ENCODE results near the gene RASA3.
"Not testable (repeated sequence)": the region's sequence is repeated elsewhere in the genome, so short reads cannot be mapped to it uniquely, and the experiment has no call there.

The RASA3 gene

DNA sequence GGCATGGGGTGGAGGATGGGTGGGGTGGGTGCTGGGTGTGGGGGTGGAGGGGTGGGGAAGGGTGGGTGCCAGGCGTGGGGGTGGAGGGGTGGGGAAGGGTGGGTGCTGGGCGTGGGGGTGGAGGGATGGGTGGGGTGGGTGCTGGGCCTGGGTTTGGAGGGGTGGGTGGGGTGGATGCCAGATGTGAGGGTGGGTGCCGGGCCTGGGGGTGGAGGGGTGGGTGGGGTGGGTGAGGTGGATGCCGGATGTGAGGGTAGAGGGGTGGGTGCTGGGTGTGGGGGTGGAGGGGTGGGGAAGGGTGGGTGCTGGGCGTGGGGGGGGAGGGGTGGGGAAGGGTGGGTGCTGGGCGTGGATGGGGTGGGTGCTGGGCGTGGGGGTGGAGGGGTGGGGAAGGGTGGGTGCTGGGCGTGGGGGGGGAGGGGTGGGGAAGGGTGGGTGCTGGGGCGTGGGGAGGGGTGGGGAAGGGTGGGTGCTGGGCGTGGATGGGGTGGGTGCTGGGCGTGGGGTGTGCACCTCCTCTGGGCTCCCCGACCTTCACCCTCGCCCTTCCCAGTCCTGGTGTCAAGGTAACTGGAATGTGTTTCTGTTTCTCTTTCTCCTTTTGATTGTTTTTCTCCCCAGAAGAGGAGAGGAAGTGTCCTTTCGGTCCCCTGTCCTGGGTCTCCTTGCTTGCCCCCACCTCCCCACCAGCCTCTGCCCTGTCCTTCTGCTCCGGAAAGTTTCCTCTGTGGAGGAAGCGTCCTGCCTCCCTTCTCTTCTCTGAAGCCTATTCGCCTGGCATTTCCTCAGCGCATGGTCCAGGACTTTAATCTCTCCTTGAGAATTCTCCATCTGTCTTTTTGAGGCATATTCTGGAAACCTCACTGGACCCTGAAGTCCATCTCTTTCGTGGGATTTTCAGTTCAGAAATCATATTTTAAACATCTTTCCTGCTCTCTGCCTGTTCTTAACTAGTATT is 23.8 kb upstream of the RASA3 start:
- DNase-seq = no peak

DNA sequence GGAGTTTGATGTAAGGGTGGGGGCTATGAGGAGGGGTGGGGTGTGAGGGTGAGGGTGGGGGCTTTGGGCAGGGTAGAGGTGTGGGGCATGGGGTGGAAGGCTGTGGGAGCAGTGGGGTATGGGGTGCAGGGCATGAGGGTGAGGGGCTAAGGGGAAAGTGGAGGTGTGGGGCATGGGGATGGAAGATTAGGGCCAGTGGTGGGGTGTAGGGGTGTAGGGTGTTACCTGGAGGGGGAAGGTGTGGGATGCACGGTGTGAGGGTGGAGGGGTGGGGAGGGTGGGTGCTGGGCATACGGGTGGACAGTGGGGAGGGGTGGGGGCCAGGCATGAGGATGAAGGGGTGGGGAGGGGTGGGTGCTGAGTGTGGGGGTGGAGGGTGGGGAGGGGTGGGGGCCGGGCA is 22.9 kb upstream of the RASA3 start:
- no peak for DNase-seq

DNA sequence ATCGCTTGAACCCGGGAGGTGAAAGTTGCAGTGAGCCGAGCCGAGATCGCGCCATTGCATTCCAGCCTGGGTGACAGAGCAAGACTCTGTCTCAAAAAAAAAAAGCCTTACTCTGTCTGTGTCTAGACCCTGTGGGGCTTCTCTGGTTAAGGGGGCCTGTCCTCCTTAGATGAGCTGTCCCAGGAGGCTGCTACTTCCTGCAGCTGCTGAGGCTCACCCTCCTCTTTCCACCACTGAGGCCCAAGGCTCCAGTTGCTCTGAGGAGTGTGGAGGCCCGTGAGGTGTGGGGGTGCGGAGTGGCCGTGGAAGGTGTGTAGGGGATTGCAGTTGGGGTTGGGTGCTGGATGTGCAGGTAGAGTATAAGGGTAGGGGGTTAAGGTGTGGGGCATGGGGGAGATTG is 22.1 kb upstream of the RASA3 start:
- no peak for DNase-seq

DNA sequence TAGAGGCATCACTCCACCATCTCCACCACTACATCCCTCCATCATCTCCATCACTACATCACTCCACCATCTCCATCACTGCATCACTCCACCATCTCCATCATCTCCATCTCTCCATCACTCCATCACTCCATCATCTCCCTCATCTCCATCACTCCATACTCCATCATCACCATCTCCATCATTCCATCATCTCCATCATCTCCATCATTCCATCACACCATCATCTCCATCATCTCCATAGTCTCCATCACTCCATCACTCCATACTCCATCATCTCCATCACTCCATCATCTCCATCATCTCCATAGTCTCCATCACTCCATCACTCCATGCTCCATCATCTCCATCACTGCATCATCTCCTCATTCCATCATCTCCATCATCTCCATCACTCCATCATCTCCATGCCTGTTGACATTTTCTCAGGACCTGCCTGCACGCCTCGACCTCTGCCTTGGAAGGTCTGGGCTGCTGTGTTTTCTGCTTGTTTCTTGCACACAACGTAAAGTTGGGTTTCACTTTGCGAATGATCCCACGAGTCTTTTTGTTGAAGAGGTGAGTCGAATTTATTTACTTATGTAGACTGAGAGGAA is 21.2 kb upstream of the RASA3 start:
- DNase-seq = no peak

DNA sequence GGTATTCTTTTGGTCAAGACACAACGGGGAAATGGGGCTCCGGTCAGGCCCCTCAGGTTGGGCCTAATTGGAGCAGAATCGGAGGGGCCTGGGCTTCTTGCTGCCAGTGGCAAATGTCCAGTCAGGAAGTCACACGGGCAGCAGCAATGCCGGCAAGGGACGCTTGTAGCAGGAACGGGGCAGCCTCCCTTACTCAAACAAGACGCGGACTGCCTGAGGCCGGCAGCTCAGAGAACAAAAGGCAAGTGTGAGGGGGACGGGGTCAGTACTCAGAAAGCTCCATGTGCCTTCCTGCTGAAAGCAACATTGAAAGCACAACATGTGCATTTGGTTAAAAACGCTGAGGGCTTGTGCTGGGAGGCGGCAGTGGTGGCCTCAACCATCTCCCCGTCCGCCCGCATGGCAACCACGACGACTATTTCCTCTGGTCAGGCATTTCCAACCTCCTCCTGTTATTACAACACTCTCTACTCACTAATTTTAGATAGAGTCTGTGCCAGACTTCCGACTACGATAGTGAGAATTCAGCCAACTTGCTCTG is 20.5 kb upstream of the RASA3 start:
- DNase-seq = no peak

DNA sequence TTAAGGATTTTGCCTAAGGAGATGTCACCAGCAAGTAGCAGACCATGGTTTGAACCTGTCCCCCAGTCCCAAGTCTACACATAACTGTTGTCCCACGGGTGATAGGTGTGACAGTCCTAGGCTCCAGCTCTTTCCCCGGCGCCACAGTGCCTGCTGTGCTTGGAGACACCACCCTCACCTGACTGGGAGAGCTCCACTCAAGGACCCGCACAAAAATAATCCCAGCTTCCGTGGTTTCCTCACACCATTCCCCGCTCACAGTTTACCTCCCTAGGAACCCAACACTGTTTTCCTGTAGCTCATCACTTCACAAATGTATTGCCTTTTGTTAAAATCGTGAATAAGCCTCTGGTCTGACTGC is 19.8 kb upstream of the RASA3 start:
- DNase-seq = no peak

- DNase-seq = peak; percentile 25
These were observed 19.3 kb upstream of the RASA3 start for GRCh38 chr13:114151565-114152284.

DNA sequence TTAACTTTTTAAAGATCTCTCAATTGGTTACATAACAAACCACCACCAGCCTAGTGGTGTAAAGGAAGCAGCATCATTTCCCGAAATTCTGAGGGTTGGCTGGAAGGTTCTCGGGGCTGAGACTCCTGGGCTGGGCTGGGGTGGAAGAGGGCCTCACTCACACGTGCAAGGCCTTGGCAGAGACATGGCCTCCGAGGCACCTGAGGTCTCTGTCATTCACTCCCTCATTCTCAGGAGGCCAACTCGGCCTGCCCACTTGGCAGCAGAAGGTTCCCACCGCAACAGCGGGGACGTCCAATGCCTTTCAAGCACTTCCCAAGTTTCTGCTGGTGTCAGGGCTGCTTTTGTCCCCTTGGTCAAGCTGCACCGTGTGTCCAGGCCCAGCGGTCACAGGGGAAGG is 18.6 kb upstream of the RASA3 start:
- no peak for DNase-seq

DNA sequence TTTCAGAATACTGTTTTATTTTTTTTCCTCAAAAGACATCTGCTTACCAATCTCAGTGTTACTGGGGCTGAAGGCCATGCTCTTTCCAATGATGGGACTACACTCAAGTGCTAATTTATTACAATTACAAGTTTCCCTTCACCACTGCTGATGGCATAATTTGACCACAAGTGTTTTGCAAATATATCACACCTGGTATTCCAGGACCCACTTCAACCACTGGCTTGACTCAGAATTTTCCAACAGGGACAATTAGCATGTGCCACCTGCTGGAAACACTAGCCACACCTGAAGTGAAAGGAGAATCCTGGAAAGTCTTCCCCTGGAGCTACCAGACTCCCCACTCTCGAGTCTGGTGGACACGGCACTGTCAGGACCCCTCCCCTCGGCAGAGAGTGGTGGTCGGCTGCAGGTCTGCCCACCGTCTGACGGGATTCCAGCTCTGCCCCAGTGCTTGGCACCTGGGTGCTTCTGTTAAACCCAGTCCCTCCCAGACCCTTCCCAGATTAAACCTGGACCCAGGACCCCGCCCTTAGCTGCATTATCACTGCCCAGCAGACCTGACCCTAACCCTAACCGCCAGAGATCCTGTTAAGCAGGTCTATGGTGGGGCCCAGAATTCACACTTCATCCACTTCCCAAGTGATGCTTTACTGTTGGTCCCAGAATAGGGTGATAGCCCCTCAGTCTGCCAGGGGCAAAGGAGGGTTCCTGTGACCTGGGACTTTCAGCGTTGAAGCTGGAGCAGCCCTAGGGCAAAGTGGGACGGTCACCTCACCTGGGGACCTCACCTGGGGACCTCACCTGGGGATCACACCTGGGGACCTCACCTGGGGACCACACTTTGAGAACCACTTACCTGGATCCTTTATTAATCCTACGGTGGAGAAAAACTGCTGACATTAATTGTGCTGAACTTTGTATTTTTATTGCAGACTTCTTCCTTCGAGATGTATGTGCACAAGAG is 17.6 kb upstream of the RASA3 start:
- DNase-seq = peak; percentile 95

GRCh38 chr13:114148886-114149285 is 16.5 kb upstream of the RASA3 start:
- not testable (repeated sequence) for DNase-seq

- DNase-seq = peak; percentile 55
These were observed 16.1 kb upstream of the RASA3 start for GRCh38 chr13:114148521-114148855.

DNA sequence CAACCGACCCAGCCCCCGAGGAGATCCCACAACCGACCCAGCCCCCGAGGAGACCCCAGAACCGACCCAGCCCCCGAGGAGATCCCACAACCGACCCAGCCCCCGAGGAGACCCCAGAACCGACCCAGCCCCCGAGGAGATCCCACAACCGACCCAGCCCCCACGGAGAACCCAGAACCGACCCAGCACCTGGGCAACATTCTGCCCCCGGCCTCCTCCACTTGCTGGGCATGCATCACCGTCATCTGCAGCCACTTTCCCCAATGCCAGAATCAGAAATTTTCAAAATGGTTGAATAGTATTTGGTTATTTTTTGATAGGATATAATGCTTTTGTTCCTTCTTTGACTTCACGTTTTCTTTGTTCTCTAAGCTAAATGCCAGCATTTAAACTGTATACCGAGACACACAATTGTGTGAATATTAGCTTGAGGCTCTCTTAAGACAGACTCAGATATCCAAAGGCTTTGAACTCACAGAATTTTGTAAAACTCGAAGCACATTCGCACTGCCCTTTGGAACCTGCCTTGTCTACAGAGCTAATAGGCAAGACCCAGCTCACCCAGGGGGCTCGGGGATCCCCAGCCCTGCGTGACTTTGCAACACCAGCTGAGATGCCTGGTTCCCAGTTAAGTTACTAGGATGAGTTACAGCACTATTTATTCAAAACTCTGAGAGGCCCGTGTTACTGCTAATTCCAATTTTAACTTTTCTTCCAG is 15.5 kb upstream of the RASA3 start:
- no peak for DNase-seq

GRCh38 chr13:114146629-114147028 is 14.2 kb upstream of the RASA3 start:
- DNase-seq = no peak

DNA sequence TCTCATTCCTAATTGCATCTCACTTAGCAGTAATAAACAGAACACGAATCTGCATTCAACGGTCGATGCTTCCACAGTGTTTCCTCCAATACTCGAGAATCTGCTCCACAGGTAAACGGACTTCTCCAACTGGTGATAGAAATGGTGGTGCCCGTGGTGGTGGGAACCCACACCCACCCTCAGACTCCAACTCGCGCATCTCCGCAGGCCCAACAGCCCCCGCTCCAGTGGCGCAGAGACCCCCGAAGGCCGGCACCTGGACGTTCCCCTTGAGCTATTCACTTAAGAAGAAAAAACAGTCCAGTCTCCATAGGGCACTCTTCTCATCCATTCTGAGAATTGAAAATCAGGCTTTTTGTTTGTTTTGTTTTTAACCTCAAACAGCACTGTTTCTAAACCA is 13.8 kb upstream of the RASA3 start:
- DNase-seq = no peak

DNA sequence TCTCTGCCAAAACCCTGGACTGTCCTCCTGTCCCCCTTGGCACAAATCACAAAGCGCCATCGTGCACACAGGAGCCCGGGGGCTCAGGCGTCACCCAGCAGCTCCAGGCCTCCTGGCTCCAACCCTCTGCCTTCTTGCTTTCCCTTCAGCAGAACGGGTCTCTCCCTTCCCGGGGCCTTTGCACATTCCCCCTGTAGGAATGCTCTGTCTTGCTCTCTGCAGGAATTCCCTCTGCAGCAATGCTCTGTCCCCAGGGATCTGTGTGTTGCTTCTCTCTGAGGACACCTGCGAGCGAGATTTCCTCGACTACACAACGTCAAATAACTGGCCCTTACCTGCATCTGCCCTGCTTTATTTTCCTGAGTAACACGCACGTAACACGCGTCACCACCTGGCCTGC is 13.3 kb upstream of the RASA3 start:
- no peak for DNase-seq

- no peak for DNase-seq
These were observed 12.8 kb upstream of the RASA3 start for GRCh38 chr13:114145256-114145655.

GRCh38 chr13:114144606-114145244 is 12.3 kb upstream of the RASA3 start:
- no peak for DNase-seq

- no peak for DNase-seq
These were observed 11.6 kb upstream of the RASA3 start for GRCh38 chr13:114143806-114144605.

DNA sequence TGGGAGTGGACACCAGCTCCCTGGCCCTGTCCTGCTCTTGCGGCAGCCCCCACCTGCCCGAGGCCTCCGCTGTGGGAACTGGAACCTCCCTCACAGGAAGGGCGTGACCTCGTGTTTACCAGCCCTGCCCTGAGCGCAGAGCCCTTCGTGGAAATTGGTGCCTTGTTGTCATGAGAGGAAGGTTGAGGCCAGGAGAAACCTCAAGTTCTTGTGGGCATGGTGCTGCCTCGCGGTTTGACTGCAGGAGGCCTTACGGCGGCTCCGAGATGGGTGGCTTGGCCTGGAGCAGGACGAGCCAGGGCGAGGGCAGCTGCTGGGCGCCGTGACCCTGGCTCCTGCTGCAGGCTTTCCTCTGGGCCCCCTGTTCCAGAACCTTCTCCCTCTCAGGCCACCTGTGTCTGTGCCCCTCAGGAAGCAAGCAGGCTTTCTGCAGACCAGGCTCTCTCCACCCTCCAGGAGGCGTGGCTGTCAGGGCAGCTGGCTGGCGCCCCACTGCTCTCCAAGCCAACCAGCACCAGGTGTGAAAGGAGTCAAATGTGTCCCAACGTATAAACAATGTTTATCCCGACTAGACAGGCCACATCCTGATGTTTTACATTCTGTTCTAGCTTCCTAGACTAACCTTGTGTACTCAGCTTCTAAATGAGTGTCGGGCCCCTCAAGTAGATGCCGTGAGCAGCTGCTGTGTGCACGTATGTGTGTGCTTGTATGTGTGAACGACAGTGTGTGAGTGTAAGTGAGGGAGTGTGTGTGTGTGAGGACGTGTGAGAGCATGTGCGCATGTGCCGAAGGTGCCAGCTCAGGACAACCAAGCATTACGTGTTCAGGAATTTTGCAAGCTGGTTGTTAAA is 10.4 kb upstream of the RASA3 start:
- DNase-seq = peak; percentile 78

All from NCI-H748 treated with DMSO at 0.1 percent for 48 hours (cell line).